Endothelial cell (in vitro differentiated cells): ENCODE data around the gene GRM1. TPM values are rescaled to one million over a fixed set of nuclear protein-coding genes. Genes with fewer than 3 reads are reported as not detected.

Source experiments
- DNase-seq: peaks from one replicate; pipeline ENCODE4 v3.0.0; 2021; ENCODE audit warnings: low spot score
- H3K27ac Mint-ChIP-seq: one replicate; pipeline ENCODE4 v1.8.0; 2021; ENCODE audit warnings: mixed read lengths, inconsistent platforms; ENCODE audit not compliant: unreplicated experiment
- H3K27me3 Mint-ChIP-seq: one replicate; pipeline ENCODE4 v1.8.0; 2021; ENCODE audit warnings: mild to moderate bottlenecking, moderate library complexity, mixed read lengths, inconsistent platforms; ENCODE audit not compliant: unreplicated experiment
- H3K36me3 Mint-ChIP-seq: one replicate; pipeline ENCODE4 v1.8.0; 2021; ENCODE audit warnings: mild to moderate bottlenecking, low read depth, mixed read lengths, inconsistent platforms; ENCODE audit not compliant: unreplicated experiment
- H3K4me1 Mint-ChIP-seq: one replicate; pipeline ENCODE4 v1.8.0; 2021; ENCODE audit warnings: mild to moderate bottlenecking, mixed read lengths, inconsistent platforms; ENCODE audit not compliant: unreplicated experiment
- H3K4me3 Mint-ChIP-seq: one replicate; pipeline ENCODE4 v1.8.0; 2021; ENCODE audit warnings: mild to moderate bottlenecking, mixed read lengths, inconsistent platforms; ENCODE audit not compliant: unreplicated experiment
- H3K9me3 Mint-ChIP-seq: one replicate; pipeline ENCODE4 v1.8.0; 2021; ENCODE audit warnings: mixed read lengths, inconsistent platforms; ENCODE audit not compliant: unreplicated experiment
- total RNA-seq: library from RNA; stranded (reverse); fragmentation: NEBNext Ultra II Directional; extraction: Animal tissue kit (Norgen Biotek cat#: 25700); gene quantifications from one replicate; pipeline ENCODE4 v1.2.1, GENCODE V29; 2021; ENCODE audit not compliant: unreplicated experiment
- TF ChIP-seq, protein P1 (sequence below): fragments of 200-600 bp; sonication (generic); IDR thresholded peaks from one replicate; pipeline ENCODE4 v1.5.0; 2021; ENCODE audit warnings: antibody characterized with exemption; ENCODE audit not compliant: unreplicated experiment

The GRM1 gene
- total RNA-seq, 1 donor from 2014 or later = 0.23 TPM

DNA sequence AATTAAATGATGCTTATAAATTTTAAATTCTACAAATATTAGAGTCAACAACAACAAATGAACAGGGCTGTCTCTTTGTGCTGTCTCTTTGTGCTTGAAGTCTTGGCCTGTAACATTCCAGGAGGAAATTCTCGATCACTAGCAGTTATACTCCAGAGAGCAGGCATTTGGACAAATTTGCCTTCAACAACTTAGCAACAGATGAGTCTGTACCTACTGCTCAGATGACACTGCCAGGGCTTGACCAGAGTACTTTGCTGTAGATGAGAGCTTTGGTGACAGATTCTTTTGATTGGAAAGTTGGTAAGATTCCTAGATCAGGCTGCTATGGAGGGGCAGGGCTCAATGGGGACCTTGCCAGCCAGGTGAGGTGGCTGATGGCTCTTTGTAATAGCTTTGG is 217.2 kb downstream of the GRM1 start:
- Mint-ChIP-seq H3K4me3 (no peak overlapping the region), H3K4me1 (no peaks in the 10 kb centered on the region), H3K27ac (no peak overlapping the region), H3K27me3 (no peaks in the 10 kb centered on the region), H3K36me3 (peaks cover 4% of the 10 kb centered on the region), H3K9me3 (no peaks in the 10 kb centered on the region)
- TF ChIP-seq, protein P1, sequence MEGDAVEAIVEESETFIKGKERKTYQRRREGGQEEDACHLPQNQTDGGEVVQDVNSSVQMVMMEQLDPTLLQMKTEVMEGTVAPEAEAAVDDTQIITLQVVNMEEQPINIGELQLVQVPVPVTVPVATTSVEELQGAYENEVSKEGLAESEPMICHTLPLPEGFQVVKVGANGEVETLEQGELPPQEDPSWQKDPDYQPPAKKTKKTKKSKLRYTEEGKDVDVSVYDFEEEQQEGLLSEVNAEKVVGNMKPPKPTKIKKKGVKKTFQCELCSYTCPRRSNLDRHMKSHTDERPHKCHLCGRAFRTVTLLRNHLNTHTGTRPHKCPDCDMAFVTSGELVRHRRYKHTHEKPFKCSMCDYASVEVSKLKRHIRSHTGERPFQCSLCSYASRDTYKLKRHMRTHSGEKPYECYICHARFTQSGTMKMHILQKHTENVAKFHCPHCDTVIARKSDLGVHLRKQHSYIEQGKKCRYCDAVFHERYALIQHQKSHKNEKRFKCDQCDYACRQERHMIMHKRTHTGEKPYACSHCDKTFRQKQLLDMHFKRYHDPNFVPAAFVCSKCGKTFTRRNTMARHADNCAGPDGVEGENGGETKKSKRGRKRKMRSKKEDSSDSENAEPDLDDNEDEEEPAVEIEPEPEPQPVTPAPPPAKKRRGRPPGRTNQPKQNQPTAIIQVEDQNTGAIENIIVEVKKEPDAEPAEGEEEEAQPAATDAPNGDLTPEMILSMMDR = no peak
- DNase-seq = no peak

GRCh38 chr6:146253691-146254090 is 224.8 kb downstream of the GRM1 start:
- Mint-ChIP-seq H3K4me1 (no peaks in the 10 kb centered on the region), H3K27me3 (no peaks in the 10 kb centered on the region), H3K9me3 (no peaks in the 10 kb centered on the region), H3K4me3 (no peak overlapping the region), H3K27ac (no peak overlapping the region), H3K36me3 (no peaks in the 10 kb centered on the region)
- TF ChIP-seq, protein P1 = no peak
- no peak for DNase-seq

DNA sequence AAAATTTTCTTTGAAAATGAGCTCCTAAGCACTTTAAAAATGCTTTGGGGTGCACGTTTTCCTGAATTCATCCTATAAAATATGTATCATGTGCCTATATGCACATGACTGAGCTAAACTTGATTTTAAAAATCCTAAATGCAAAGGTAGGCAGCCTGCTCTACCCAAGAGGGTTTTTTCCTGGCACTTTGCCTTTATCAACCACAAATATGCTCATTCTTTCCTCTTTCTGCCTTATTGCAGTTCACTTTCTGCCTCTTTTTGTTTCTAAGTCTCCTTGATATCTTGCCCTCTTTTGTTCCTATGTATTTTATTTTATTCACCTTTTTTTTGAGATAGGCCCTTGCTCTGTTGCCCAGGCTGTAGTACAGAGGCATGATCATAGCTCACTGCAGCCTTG is 229.3 kb downstream of the GRM1 start:
- no peaks in the 10 kb centered on the region for H3K9me3 Mint-ChIP-seq
- no peaks in the 10 kb centered on the region for H3K4me1 Mint-ChIP-seq
- no peak overlapping the region for H3K4me3 Mint-ChIP-seq
- H3K27me3 Mint-ChIP-seq = no peaks in the 10 kb centered on the region
- H3K36me3 Mint-ChIP-seq = no peaks in the 10 kb centered on the region
- H3K27ac Mint-ChIP-seq = no peak overlapping the region
- TF ChIP-seq, protein P1 = no peak
- DNase-seq = no peak

DNA sequence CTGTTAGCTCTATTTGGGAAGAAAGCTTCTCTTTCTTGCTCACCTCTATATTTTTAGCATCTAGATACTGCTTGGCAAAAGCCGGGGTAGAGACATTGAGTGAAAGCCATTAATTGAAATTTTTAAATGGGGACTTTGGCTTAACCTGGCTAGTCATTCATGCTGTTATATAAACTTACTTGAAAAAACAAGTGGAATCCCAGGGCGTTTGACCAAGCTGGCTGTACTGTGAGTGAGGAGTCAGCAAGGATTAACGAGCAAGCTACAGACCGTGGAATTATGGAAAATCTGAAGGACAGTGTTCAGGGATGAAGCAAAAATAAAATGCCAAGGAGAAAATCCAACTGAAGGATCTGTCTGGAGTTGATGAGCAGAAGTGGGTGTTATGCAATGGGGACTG is 232.0 kb downstream of the GRM1 start:
- Mint-ChIP-seq H3K27ac (no peak overlapping the region), H3K36me3 (no peaks in the 10 kb centered on the region), H3K4me3 (no peak overlapping the region), H3K9me3 (no peaks in the 10 kb centered on the region), H3K4me1 (no peaks in the 10 kb centered on the region), H3K27me3 (peaks cover 1% of the 10 kb centered on the region)
- no peak for DNase-seq
- TF ChIP-seq, protein P1 = no peak

DNA sequence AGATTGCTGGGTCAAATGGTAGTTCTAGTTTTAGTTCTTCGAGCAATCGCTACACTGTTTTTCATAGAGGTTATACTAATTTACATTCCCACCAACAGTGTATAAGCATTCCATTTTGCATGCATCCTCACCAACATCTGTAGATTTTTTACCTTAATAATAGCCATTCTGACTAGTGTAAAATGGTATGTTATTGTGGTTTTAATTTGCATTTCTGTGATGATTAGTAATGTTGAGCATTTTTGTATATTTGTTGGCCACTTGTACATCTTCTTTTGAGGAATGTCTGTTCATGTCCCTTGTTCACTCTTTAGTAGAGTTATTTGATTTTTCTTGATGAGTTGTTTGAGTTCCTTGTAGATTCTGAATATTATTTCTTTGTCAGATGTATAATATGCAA is 236.2 kb downstream of the GRM1 start:
- Mint-ChIP-seq H3K4me1 (no peaks in the 10 kb centered on the region), H3K27me3 (peaks cover 2% of the 10 kb centered on the region), H3K9me3 (no peaks in the 10 kb centered on the region), H3K36me3 (no peaks in the 10 kb centered on the region), H3K27ac (no peak overlapping the region), H3K4me3 (no peak overlapping the region)
- TF ChIP-seq, protein P1 = no peak
- DNase-seq = no peak
